ENCODE results near the gene PDE4D. TPM values are rescaled to one million over a fixed set of nuclear protein-coding genes. Genes with fewer than 3 reads are reported as not detected.

The PDE4D gene
- total RNA-seq, 2 donors from 2014 or later = 116 to 154 TPM

DNA sequence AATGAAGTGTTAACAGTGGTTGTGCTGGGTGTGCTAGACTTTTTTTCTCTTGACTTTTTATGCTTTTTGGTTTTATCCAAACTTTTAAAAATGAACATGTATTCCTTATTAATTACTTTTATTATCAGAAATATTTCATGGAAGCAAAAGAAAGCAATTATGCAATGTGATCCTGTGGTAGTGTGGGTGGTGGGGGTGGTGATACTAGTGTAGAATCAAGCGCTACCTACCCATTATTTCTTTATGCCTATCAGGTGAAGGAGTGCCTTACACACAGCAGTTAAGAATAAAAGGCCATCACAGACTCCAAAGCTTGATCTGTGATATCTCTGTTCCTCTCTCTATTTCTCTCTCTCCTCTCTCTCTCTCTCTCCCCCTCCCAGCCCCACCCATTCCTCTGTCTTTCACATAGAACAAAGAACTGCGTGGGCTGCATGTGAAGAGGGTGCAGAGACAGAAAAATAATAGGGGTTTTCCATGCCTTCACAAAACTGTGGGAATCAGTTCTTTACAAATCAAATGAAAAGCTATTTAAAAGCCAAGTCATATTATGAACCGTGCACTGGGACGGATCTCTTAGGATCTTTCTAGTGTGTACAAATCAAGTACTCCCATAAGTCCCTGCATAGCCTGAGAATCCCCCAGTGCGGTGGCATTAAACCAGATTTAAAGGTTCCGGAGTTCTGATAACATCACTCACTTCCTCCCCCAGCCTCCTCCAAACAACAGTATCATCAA is 959.5 kb downstream of the PDE4D start:
- Mint-ChIP-seq H3K9me3 (peaks cover 0 to 1% of the 10 kb centered on the region in 2 donors), H3K4me1 (ENCODE audit: low read depth) (peaks cover 27% of the 10 kb centered on the region), H3K4me3 (peak overlapping the region; percentile 38 to 72), H3K27me3 (ENCODE audit: low read depth) (no peaks in the 10 kb centered on the region), H3K27ac (peak overlapping the region; percentile 43), H3K36me3 (ENCODE audit: insufficient read depth in 2 of 2) (peaks cover 0 to 3% of the 10 kb centered on the region in 2 donors)
- DNase-seq = peak; percentile 22 to 26
- peak; percentile 56 to 75 for ATAC-seq (replicated peaks in 1 of 2)

DNA sequence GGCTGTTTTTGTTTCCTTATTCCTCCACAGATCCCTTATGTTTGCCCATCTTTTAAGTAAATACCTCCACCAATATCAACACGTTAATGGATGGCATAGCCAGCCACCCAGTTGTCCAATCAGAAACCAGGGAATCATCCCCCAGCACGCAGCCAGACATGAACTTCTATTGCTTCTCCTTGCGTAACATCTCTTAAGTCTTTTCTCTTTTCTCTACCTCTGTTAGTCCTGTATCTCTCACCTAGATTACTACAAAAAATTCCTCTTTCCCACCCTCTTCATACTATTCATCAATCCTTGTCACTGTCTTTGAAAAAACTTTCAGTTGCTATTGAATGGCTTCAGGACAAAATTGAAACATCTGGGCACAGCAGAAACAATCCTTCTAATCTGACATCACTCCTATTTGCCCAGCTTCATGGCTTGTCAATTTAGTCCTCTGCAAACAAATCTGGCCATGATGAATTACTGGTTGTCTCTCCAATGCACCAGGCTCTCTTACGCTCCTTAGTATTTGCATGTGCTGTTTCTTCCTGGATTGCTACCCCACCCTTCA is 961.4 kb downstream of the PDE4D start:
- no peaks in the 10 kb centered on the region for H3K36me3 Mint-ChIP-seq (ENCODE audit: insufficient read depth in 2 of 2)
- DNase-seq (no peak), ATAC-seq (replicated peaks in 1 of 2) (no peak)
- H3K9me3 Mint-ChIP-seq = peaks cover 0 to 1% of the 10 kb centered on the region in 2 donors
- H3K4me3 Mint-ChIP-seq = no peak overlapping the region
- H3K27me3 Mint-ChIP-seq (ENCODE audit: low read depth) = no peaks in the 10 kb centered on the region
- H3K4me1 Mint-ChIP-seq (ENCODE audit: low read depth) = peaks cover 30% of the 10 kb centered on the region
- no peak overlapping the region for H3K27ac Mint-ChIP-seq

DNA sequence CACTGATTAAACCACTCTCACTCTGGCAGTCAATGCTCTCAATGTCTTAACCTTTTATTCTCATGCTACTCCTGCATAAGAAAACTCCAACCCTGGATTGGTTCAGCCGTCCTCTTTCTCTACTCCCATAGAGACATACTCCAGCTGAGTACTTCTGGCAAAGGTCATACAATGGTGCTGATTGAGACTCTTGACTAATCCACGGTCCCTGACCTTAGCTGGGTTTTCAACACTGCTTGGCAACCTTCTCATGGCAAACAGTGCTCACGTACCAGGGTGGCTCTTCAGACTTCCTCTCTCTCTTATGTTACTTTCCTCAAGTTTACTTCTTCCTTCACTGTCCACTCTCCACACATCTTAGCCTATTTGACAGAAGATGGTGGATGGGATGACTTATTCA is 963.0 kb downstream of the PDE4D start:
- DNase-seq (no peak), ATAC-seq (replicated peaks in 1 of 2) (no peak)
- no peaks in the 10 kb centered on the region for H3K36me3 Mint-ChIP-seq (ENCODE audit: insufficient read depth in 2 of 2)
- no peaks in the 10 kb centered on the region for H3K27me3 Mint-ChIP-seq (ENCODE audit: low read depth)
- H3K4me1 Mint-ChIP-seq (ENCODE audit: low read depth) = peaks cover 45% of the 10 kb centered on the region
- no peak overlapping the region for H3K4me3 Mint-ChIP-seq
- H3K9me3 Mint-ChIP-seq = peaks cover 0 to 1% of the 10 kb centered on the region in 2 donors
- H3K27ac Mint-ChIP-seq = no peak overlapping the region

DNA sequence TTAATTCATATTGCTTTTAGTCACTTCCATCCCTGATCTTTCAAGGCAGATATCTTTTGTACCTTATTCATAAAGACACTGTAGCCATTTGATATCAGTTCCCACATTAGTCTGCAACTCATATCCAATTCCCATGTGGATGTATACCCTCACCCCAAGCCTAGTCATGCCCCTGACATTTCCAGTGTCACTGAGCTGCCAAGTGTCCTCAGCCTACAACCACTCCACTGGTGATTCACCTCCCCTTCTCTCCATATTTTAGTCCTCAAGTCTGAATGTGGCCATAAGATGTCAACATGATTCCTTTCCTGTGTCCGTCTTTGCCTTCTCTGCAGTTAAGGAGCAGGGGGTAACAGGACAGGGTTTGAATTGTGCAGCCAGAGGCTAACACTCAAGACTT is 963.8 kb downstream of the PDE4D start:
- Mint-ChIP-seq H3K4me3 (no peak overlapping the region), H3K27me3 (ENCODE audit: low read depth) (no peaks in the 10 kb centered on the region), H3K9me3 (no peaks in the 10 kb centered on the region), H3K36me3 (ENCODE audit: insufficient read depth in 2 of 2) (no peaks in the 10 kb centered on the region), H3K4me1 (ENCODE audit: low read depth) (peaks cover 42% of the 10 kb centered on the region), H3K27ac (no peak overlapping the region)
- ATAC-seq (replicated peaks in 1 of 2) (no peak), DNase-seq (no peak)

DNA sequence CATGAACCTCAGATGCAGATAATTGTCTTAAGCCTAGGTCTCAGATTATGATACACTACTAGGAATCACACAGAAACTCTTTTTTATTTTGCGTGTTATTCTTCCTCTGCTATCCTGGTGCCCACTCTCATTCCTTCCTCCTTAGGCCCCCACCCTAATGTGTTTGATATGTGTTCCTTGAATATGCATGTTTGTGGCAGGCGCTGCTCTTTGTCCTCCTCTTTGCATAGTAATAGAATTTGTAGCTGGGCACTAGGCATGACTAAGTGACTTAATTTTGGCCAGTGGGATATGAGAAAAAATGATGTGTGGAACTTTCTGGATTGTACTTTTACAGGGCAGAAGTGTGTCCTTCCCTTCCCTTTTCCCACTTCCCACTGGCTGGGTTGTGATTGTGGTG is 965.6 kb downstream of the PDE4D start:
- Mint-ChIP-seq H3K9me3 (no peaks in the 10 kb centered on the region), H3K4me3 (peak overlapping the region; percentile 1 to 80), H3K27me3 (ENCODE audit: low read depth) (no peaks in the 10 kb centered on the region), H3K36me3 (ENCODE audit: insufficient read depth in 2 of 2) (no peaks in the 10 kb centered on the region), H3K27ac (no peak overlapping the region), H3K4me1 (ENCODE audit: low read depth) (peaks cover 36% of the 10 kb centered on the region)
- DNase-seq (no peak), ATAC-seq (replicated peaks in 1 of 2) (no peak)

DNA sequence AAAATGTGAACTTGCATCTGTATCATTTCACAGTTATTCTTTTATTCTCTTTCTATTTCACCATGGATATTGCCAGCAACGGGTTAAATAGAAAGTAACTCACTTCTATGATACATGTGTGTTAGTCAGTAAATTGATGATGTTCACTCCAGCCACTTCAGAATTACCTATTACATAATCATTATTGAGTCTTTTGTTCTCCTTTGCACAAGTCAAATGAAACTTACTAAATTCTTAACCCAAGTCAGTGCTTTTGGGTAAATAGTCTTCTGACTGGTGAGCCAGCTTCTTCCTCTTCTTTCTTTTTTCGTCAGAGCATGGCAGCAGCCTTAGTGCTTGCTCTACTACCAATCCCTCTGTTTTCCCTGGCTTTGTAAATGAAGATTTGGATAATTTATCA is 966.3 kb downstream of the PDE4D start:
- Mint-ChIP-seq H3K4me3 (peak overlapping the region in 1 of 2 donors; percentile 80), H3K9me3 (no peaks in the 10 kb centered on the region), H3K27me3 (ENCODE audit: low read depth) (no peaks in the 10 kb centered on the region), H3K27ac (no peak overlapping the region), H3K4me1 (ENCODE audit: low read depth) (peaks cover 36% of the 10 kb centered on the region), H3K36me3 (ENCODE audit: insufficient read depth in 2 of 2) (no peaks in the 10 kb centered on the region)
- peak; percentile 31 to 58 for ATAC-seq (replicated peaks in 1 of 2)
- DNase-seq = no peak

DNA sequence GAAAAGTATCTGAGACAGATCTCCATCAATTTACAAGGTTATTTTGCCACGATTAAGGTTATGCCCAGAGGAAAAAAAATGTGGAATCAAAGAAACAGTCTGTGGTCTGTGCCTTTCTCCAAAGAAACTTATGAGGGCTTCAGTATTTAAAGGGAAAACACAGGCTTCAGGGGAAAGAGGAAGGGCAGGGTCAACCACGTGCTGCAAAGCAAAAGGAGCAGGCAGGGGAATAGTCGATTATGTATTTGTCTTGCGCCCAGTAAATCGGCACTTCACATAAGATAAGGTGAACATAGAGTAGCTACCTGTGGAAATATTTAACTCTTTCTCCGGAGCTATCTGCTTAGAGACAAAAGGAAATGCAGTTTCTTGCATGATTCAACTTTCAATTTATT is 967.0 kb downstream of the PDE4D start:
- peaks cover 36% of the 10 kb centered on the region for H3K4me1 Mint-ChIP-seq (ENCODE audit: low read depth)
- H3K27ac Mint-ChIP-seq = peak overlapping the region; percentile 87
- H3K27me3 Mint-ChIP-seq (ENCODE audit: low read depth) = no peaks in the 10 kb centered on the region
- no peaks in the 10 kb centered on the region for H3K9me3 Mint-ChIP-seq
- H3K4me3 Mint-ChIP-seq = peak overlapping the region; percentile 37 to 80
- ATAC-seq (replicated peaks in 1 of 2) = no peak
- DNase-seq = no peak
- no peaks in the 10 kb centered on the region for H3K36me3 Mint-ChIP-seq (ENCODE audit: insufficient read depth in 2 of 2)

DNA sequence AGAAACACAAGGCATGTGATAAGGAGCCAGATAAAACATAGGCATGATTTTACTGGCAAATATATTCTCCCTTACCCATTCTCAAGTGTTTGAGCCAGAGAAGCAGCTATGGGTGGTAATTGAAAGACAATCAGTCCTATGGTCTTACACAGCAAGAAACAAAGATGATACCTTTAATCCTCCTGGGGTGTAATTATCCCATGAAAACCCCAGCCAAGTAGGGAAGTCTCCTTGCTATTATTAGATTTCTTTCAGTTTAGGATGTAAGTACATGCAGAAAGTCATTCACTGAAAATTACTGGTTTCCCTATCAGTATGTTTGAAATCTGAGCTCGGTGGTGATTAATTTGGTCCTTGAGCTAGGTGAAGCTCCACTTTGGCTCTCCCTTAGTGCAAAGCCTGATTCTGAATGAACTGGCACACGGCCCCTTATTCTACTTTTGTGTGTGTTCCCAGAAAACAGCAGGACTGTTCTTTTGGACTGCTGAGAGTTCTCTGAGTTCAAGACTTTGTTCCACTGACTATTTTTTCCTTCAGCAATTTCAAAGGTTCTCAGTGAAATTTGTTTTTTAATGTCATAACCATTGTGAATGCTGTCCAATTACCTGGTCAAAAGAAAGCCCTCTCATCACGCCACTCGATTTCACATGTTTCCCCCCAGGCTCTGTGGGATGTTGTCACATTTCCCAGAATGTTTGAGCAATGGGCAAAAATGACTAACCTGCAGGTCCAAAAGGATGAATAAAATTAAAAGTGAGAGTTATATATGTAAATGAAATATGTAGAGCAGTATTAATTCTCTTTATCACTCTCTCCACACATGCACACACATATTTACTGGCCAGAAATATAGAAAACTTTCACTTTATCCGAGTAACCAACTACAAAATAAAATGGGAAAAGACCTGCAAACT is 967.6 kb downstream of the PDE4D start:
- Mint-ChIP-seq H3K4me1 (ENCODE audit: low read depth) (peaks cover 41% of the 10 kb centered on the region), H3K27ac (peak overlapping the region; percentile 87), H3K4me3 (peak overlapping the region; percentile 37 to 80), H3K9me3 (no peaks in the 10 kb centered on the region), H3K36me3 (ENCODE audit: insufficient read depth in 2 of 2) (no peaks in the 10 kb centered on the region), H3K27me3 (ENCODE audit: low read depth) (no peaks in the 10 kb centered on the region)
- ATAC-seq (replicated peaks in 1 of 2) (peak; percentile 52 to 66), DNase-seq (peak; percentile 8 to 9)

DNA sequence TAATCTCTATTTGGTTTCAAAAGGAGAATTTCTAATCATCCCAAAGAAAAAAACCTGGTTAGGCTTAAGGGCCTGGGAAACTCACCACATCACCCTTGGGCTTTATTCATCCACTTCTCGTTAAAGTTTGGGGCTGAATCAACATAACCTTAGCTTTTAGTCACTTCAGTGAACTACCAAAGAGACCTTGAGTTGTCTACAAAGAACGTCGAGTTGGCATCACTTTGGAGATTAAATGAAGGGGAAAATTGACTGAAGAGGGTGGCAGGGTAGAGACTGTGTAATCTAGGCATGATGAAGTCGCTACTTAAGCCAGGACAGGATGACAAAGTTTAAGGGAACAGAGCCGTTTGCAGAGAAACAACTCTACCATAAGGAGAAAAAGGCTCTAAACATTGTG is 969.2 kb downstream of the PDE4D start:
- peaks cover 38% of the 10 kb centered on the region for H3K4me1 Mint-ChIP-seq (ENCODE audit: low read depth)
- no peak overlapping the region for H3K27ac Mint-ChIP-seq
- no peak overlapping the region for H3K4me3 Mint-ChIP-seq
- DNase-seq (no peak), ATAC-seq (replicated peaks in 1 of 2) (no peak)
- H3K27me3 Mint-ChIP-seq (ENCODE audit: low read depth) = no peaks in the 10 kb centered on the region
- no peaks in the 10 kb centered on the region for H3K36me3 Mint-ChIP-seq (ENCODE audit: insufficient read depth in 2 of 2)
- no peaks in the 10 kb centered on the region for H3K9me3 Mint-ChIP-seq

DNA sequence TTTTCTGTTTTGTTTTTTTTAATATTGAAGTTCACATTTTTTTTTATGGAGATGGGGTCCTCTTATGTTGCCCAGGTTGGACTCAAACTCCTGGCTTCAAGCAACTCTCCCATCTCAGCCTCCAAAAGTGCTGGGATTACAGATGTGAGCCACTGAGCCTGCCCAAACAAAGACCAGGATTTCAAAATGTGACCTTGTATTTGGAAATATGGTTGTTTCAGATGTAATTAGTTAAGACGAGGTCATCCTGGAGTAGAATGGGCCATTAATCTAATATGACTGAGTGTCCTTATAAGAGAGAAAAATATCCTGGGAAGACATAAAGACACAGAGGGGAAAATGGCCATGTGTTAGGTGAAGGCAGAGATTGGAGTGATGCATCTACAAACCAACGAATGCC is 970.2 kb downstream of the PDE4D start:
- Mint-ChIP-seq H3K36me3 (ENCODE audit: insufficient read depth in 2 of 2) (no peaks in the 10 kb centered on the region), H3K27me3 (ENCODE audit: low read depth) (no peaks in the 10 kb centered on the region), H3K27ac (no peak overlapping the region), H3K4me1 (ENCODE audit: low read depth) (peaks cover 38% of the 10 kb centered on the region), H3K9me3 (no peaks in the 10 kb centered on the region), H3K4me3 (no peak overlapping the region)
- DNase-seq = no peak
- ATAC-seq (replicated peaks in 1 of 2) = no peak

DNA sequence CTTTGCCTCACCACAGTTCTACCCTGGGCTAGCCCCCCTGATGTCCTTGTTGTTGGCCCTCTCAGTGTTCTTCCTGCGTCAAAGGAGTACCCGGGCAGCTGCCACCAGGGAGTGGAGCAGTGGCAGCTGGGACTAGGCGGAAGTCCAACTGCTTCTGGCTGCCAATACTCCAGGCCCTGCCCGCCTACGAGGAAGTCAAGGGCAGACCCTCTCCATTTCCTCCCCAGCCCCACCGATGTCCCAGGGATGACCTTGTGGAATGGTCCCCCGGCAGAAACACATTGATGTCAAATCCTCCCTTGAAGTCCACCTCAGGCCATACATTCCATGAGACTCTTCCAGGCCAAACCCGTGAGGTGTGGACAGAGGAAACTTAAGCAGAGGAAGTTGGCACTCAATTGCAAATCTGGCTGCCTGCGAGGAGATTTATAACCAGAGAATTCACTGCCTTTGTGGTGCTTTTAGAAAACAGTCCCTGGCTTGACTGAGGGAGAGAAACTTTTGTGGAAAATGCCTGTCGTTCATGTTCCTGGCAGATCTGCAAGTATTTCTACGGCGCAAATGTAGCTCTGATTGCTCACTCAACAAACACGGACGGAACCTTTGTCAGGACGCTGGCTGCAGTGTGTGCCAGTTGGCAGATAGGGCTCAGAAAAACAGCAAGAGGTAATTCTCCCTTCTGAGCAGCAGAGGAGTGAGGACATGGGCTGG is 970.9 kb downstream of the PDE4D start:
- ATAC-seq (replicated peaks in 1 of 2) = no peak
- no peak for DNase-seq
- Mint-ChIP-seq H3K27me3 (ENCODE audit: low read depth) (peaks cover 7% of the 10 kb centered on the region), H3K36me3 (ENCODE audit: insufficient read depth in 2 of 2) (no peaks in the 10 kb centered on the region), H3K4me3 (no peak overlapping the region), H3K9me3 (no peaks in the 10 kb centered on the region), H3K27ac (no peak overlapping the region), H3K4me1 (ENCODE audit: low read depth) (peaks cover 33% of the 10 kb centered on the region)

DNA sequence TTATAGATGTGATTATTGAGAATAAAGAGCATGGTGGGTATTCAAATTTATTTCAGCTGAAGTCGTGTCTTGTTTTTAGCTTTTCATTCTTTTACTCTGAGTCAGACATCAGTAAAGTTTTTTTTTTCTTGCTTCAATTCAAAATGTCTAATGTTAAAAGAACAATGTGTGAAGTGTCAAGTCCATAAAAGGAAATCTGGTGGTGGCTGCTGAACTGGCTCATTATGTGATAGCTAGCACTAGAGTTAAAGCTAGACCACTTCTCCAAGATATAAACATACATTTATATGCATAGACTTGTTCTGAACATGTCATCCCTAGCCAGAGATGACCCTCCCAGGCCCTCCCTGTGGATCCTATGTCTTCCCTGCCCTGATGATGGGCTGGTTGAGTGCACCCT is 972.4 kb downstream of the PDE4D start:
- Mint-ChIP-seq H3K36me3 (ENCODE audit: insufficient read depth in 2 of 2) (no peaks in the 10 kb centered on the region), H3K27ac (no peak overlapping the region), H3K9me3 (no peaks in the 10 kb centered on the region), H3K27me3 (ENCODE audit: low read depth) (peaks cover 8% of the 10 kb centered on the region), H3K4me3 (peak overlapping the region in 1 of 2 donors; percentile 21), H3K4me1 (ENCODE audit: low read depth) (peaks cover 18% of the 10 kb centered on the region)
- ATAC-seq (replicated peaks in 1 of 2) = peak in 1 of 2 donors; percentile 44
- DNase-seq = no peak

DNA sequence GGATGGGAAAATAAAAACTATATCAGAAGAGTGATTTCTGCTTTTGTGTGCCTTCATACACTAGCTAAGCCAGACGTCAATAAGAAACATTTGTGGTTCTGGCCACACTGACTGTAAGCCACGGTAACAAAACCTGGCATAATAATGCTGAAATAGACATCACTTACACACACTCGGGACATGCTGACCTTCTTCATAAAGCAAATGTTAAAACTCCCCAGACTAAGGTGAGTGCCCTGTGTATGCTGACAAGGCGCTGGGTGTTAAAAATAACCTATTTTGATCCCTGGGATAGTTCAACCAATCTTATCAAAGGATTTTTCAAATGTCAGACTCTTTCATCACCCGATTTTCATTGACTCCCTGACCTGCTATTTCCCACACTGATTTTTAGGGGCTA is 973.7 kb downstream of the PDE4D start:
- Mint-ChIP-seq H3K36me3 (ENCODE audit: insufficient read depth in 2 of 2) (no peaks in the 10 kb centered on the region), H3K27ac (no peak overlapping the region), H3K4me3 (no peak overlapping the region), H3K4me1 (ENCODE audit: low read depth) (peaks cover 9% of the 10 kb centered on the region), H3K27me3 (ENCODE audit: low read depth) (peaks cover 8% of the 10 kb centered on the region), H3K9me3 (no peaks in the 10 kb centered on the region)
- DNase-seq (no peak), ATAC-seq (replicated peaks in 1 of 2) (no peak)

Data from activated T-cell treated with anti-CD3 and anti-CD28 coated beads, Interleukin-2, amount 50 U/mL, for 72 hours (primary cell).